T-helper 1 cell treated with Interleukin-12 subunit alpha and Interleukin-12 subunit beta and Interleukin-4 antibody, amounts not matched to agents 30 μg/mL and 1 μg/mL, for 36 hours (primary cell): Measurements from ENCODE around the gene UBE2E1.

Experiments
- H3K27ac Mint-ChIP-seq: one replicate; pipeline ENCODE4 v1.8.0; 2021; ENCODE audit warnings: mild to moderate bottlenecking, mixed read lengths
- H3K27me3 Mint-ChIP-seq: one replicate; pipeline ENCODE4 v1.8.0; 2021; ENCODE audit warnings: low read depth, mixed read lengths
- H3K36me3 Mint-ChIP-seq: one replicate; pipeline ENCODE4 v1.8.0; 2021; ENCODE audit warnings: low read depth, mixed read lengths
- H3K4me1 Mint-ChIP-seq: one replicate; pipeline ENCODE4 v1.8.0; 2021; ENCODE audit warnings: low read depth, mixed read lengths
- H3K4me3 Mint-ChIP-seq: one replicate; pipeline ENCODE4 v1.8.0; 2021; ENCODE audit warnings: mild to moderate bottlenecking, moderate library complexity, mixed read lengths
- H3K9me3 Mint-ChIP-seq: one replicate; pipeline ENCODE4 v1.8.0; 2021; ENCODE audit warnings: mixed read lengths

UBE2E1 gene

GRCh38 chr3:23931597-23931996 is 125.8 kb downstream of the UBE2E1 start:
- Mint-ChIP-seq H3K36me3 (no peaks in the 10 kb centered on the region), H3K9me3 (no peaks in the 10 kb centered on the region), H3K4me1 (peaks cover 1% of the 10 kb centered on the region), H3K4me3 (no peak overlapping the region), H3K27ac (no peak overlapping the region), H3K27me3 (peaks cover 12% of the 10 kb centered on the region)

GRCh38 chr3:23932571-23932970 is 126.8 kb downstream of the UBE2E1 start:
- Mint-ChIP-seq H3K9me3 (no peaks in the 10 kb centered on the region), H3K4me3 (no peak overlapping the region), H3K36me3 (no peaks in the 10 kb centered on the region), H3K27me3 (peaks cover 20% of the 10 kb centered on the region), H3K4me1 (peaks cover 1% of the 10 kb centered on the region), H3K27ac (no peak overlapping the region)

- Mint-ChIP-seq H3K36me3 (no peaks in the 10 kb centered on the region), H3K4me3 (no peak overlapping the region), H3K9me3 (no peaks in the 10 kb centered on the region), H3K27me3 (peaks cover 24% of the 10 kb centered on the region), H3K4me1 (no peaks in the 10 kb centered on the region), H3K27ac (no peak overlapping the region)
Observed at GRCh38 chr3:23934253-23934652, 128.5 kb downstream of the UBE2E1 start.

- Mint-ChIP-seq H3K4me3 (no peak overlapping the region), H3K9me3 (no peaks in the 10 kb centered on the region), H3K4me1 (no peaks in the 10 kb centered on the region), H3K36me3 (no peaks in the 10 kb centered on the region), H3K27ac (no peak overlapping the region), H3K27me3 (peaks cover 22% of the 10 kb centered on the region)
Observed at GRCh38 chr3:23937296-23937695, 131.5 kb downstream of the UBE2E1 start.

GRCh38 chr3:23938688-23939087 is 132.9 kb downstream of the UBE2E1 start:
- no peak overlapping the region for H3K4me3 Mint-ChIP-seq
- H3K27ac Mint-ChIP-seq = no peak overlapping the region
- no peaks in the 10 kb centered on the region for H3K36me3 Mint-ChIP-seq
- no peaks in the 10 kb centered on the region for H3K9me3 Mint-ChIP-seq
- H3K4me1 Mint-ChIP-seq = no peaks in the 10 kb centered on the region
- H3K27me3 Mint-ChIP-seq = peaks cover 36% of the 10 kb centered on the region

- no peak overlapping the region for H3K4me3 Mint-ChIP-seq
- no peaks in the 10 kb centered on the region for H3K9me3 Mint-ChIP-seq
- H3K36me3 Mint-ChIP-seq = no peaks in the 10 kb centered on the region
- no peak overlapping the region for H3K27ac Mint-ChIP-seq
- H3K4me1 Mint-ChIP-seq = peaks cover 5% of the 10 kb centered on the region
- peaks cover 44% of the 10 kb centered on the region for H3K27me3 Mint-ChIP-seq
Observed at GRCh38 chr3:23940775-23941174, 135.0 kb downstream of the UBE2E1 start.
